ENCODE data around the gene TMEM40. TPM values are rescaled to one million over a fixed set of nuclear protein-coding genes. Genes with fewer than 3 reads are reported as not detected.

Gene TMEM40
- polyA plus RNA-seq, 1 of the 3 experiments (the other 2 are of a cell fraction) = 0.05 TPM

DNA sequence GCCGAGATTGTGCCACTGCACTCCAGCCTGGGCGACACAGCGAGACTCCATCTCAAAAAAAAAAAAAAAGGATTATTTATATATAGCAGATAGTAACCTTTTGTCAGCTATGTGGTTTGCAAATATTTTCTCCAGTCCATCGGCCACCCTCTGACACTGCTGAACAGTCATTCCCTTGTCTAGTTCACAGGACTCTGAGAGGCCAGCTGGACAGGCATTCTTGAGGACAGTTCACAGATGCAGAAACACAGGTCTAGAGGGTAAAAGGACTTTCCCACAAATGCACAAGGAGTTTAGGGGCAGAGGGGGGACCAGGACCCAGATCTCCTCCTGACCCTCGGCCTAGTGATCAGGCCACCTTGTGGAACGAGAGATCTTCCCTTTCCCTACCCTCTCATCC lies 7.5 kb upstream of the TMEM40 start:
- TF ChIP-seq RCOR1 (IDR thresholded peaks at IDR 0.05; ENCODE audit: low read length) = no peak
- no peak for TF ChIP-seq NFIC (IDR thresholded peaks at IDR 0.05; ENCODE audit: borderline replicate concordance)
- no peak for TF ChIP-seq SIN3A (IDR thresholded peaks at IDR 0.05; ENCODE audit: borderline replicate concordance, low read depth, low read length)
- TF ChIP-seq GABPA (IDR thresholded peaks at IDR 0.05; ENCODE audit: low read depth) = no peak
- TF ChIP-seq ELF1 (IDR thresholded peaks at IDR 0.05) = no peak
- no peak for TF ChIP-seq EZH2phosphoT487 (IDR thresholded peaks at IDR 0.05; ENCODE audit: borderline replicate concordance, low read depth)
- no peak for TF ChIP-seq TAF1 (IDR thresholded peaks at IDR 0.05; ENCODE audit: borderline replicate concordance, low read depth, low read length)
- TF ChIP-seq, protein P1, sequence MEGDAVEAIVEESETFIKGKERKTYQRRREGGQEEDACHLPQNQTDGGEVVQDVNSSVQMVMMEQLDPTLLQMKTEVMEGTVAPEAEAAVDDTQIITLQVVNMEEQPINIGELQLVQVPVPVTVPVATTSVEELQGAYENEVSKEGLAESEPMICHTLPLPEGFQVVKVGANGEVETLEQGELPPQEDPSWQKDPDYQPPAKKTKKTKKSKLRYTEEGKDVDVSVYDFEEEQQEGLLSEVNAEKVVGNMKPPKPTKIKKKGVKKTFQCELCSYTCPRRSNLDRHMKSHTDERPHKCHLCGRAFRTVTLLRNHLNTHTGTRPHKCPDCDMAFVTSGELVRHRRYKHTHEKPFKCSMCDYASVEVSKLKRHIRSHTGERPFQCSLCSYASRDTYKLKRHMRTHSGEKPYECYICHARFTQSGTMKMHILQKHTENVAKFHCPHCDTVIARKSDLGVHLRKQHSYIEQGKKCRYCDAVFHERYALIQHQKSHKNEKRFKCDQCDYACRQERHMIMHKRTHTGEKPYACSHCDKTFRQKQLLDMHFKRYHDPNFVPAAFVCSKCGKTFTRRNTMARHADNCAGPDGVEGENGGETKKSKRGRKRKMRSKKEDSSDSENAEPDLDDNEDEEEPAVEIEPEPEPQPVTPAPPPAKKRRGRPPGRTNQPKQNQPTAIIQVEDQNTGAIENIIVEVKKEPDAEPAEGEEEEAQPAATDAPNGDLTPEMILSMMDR (IDR thresholded peaks at IDR 0.05) = no peak
- TF ChIP-seq FOXM1 (IDR thresholded peaks at IDR 0.05; ENCODE audit: low read depth) = no peak
- no peak for TF ChIP-seq YY1 (IDR thresholded peaks at IDR 0.05; ENCODE audit: low read depth)
- TF ChIP-seq, protein P2, sequence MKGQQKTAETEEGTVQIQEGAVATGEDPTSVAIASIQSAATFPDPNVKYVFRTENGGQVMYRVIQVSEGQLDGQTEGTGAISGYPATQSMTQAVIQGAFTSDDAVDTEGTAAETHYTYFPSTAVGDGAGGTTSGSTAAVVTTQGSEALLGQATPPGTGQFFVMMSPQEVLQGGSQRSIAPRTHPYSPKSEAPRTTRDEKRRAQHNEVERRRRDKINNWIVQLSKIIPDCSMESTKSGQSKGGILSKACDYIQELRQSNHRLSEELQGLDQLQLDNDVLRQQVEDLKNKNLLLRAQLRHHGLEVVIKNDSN (IDR thresholded peaks at IDR 0.05; ENCODE audit: borderline replicate concordance, low read depth) = no peak
- TF ChIP-seq FOXJ3 (CRISPR knock-in tag; IDR thresholded peaks at IDR 0.05) = no peak
- TF ChIP-seq, protein P3, sequence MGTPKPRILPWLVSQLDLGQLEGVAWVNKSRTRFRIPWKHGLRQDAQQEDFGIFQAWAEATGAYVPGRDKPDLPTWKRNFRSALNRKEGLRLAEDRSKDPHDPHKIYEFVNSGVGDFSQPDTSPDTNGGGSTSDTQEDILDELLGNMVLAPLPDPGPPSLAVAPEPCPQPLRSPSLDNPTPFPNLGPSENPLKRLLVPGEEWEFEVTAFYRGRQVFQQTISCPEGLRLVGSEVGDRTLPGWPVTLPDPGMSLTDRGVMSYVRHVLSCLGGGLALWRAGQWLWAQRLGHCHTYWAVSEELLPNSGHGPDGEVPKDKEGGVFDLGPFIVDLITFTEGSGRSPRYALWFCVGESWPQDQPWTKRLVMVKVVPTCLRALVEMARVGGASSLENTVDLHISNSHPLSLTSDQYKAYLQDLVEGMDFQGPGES (IDR thresholded peaks at IDR 0.05; ENCODE audit: low read depth, low read length) = no peak
- no peaks in the 10 kb centered on the region for H3K79me2 ChIP-seq (ENCODE audit: insufficient read depth)
- no peak overlapping the region for H3K4me3 ChIP-seq (ENCODE audit: low read depth in 2 of 2, low read length in 1 of 2)
- WGBS (ENCODE audit: low lambda C conversion rate) = 84% methylated on average over 6 of the region's 6 CpGs
- H3K9ac ChIP-seq = no peak overlapping the region
- H3K4me2 ChIP-seq = no peak overlapping the region
- H3K9me2 ChIP-seq = no peaks in the 10 kb centered on the region
- no peak for DNase-seq
- no peaks in the 10 kb centered on the region for H3K9me3 ChIP-seq
- ChIA-PET POLR2A (no interaction called here), CTCF (no interaction called here)
- H3K27ac ChIP-seq (ENCODE audit: low read depth in 2 of 2, low read length in 1 of 2) = no peak overlapping the region
- H3K36me3 ChIP-seq (replicated peaks in 1 of 2; ENCODE audit: control insufficient read depth in 1 of 2, insufficient read depth in 2 of 2, low read length in 1 of 2) = no peaks in the 10 kb centered on the region
- peaks cover 2% of the 10 kb centered on the region for H3F3A ChIP-seq (replicated peaks; ENCODE audit: insufficient read depth)
- no peak overlapping the region for H2AFZ ChIP-seq (ENCODE audit: low read depth)
- H3K27me3 ChIP-seq (ENCODE audit: insufficient read depth) = no peaks in the 10 kb centered on the region
- no peaks in the 10 kb centered on the region for H4K20me1 ChIP-seq (ENCODE audit: insufficient read depth)
- no peaks in the 10 kb centered on the region; a peak in 1 of 4 replicates for H3K4me1 ChIP-seq (ENCODE audit: control insufficient read depth in 1 of 2, insufficient read depth in 2 of 2, low read depth in 1 of 2, low read length in 1 of 2)

DNA sequence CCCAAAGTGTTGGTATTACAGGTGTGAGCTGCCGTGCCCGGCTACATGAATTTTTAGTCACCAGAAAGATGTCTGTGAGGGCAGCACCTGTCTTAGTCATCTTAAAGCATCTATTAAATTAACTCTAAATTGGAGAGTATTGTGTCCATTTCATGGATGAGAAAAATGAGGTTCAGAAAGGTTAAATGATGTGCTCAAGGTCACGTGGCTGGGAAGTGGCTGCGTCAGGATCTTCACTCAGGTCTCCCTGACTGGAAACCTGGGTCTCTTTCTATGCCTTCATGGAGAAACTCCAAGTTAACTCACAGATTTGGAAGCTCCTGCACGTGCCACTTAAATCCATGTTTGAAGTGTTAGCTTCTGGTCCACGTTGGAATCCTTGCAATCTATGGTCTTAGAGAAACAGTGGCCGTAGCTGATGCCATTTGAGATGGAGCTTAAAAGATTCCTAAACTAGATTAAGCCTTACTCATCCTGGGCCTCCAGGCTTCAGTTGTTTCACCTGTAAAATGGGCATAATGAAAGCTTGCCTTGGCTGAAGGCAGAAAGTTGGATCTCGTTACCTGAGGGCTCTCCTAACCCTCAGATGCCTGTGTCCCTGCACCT lies 5.2 kb upstream of the TMEM40 start:
- Histone ChIP-seq H3K27me3 (ENCODE audit: insufficient read depth) (no peaks in the 10 kb centered on the region), H3F3A (replicated peaks; ENCODE audit: insufficient read depth) (peaks cover 2% of the 10 kb centered on the region)
- TF ChIP-seq RFX5 (IDR thresholded peaks at IDR 0.05; ENCODE audit: low read length) (no peak), CHD2 (IDR thresholded peaks at IDR 0.05; ENCODE audit: low read length, partially characterized antibody) (no peak), YY1 (IDR thresholded peaks at IDR 0.05; ENCODE audit: low read depth) (no peak), FOXJ3 (CRISPR knock-in tag; IDR thresholded peaks at IDR 0.05) (no peak), TCF12 (IDR thresholded peaks at IDR 0.05) (no peak), RXRA (IDR thresholded peaks at IDR 0.05; ENCODE audit: borderline replicate concordance, low read depth) (no peak), RCOR1 (IDR thresholded peaks at IDR 0.05; ENCODE audit: low read length) (no peak)
- TF ChIP-seq, protein P4, sequence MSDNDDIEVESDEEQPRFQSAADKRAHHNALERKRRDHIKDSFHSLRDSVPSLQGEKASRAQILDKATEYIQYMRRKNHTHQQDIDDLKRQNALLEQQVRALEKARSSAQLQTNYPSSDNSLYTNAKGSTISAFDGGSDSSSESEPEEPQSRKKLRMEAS (IDR thresholded peaks at IDR 0.05; ENCODE audit: low read depth) = no peak
- TF ChIP-seq, protein P2 (IDR thresholded peaks at IDR 0.05; ENCODE audit: borderline replicate concordance, low read depth) = no peak
- TF ChIP-seq, protein P1 (IDR thresholded peaks at IDR 0.05) = no peak

More for the DNA sequence above, 5.2 kb upstream of the TMEM40 start:
- Histone ChIP-seq H3K9me2 (no peaks in the 10 kb centered on the region), H3K36me3 (replicated peaks in 1 of 2; ENCODE audit: control insufficient read depth in 1 of 2, insufficient read depth in 2 of 2, low read length in 1 of 2) (no peaks in the 10 kb centered on the region), H3K79me2 (ENCODE audit: insufficient read depth) (no peaks in the 10 kb centered on the region), H3K4me2 (no peak overlapping the region), H4K20me1 (ENCODE audit: insufficient read depth) (no peaks in the 10 kb centered on the region), H3K9ac (no peak overlapping the region), H3K4me3 (ENCODE audit: low read depth in 2 of 2, low read length in 1 of 2) (no peak overlapping the region), H3K4me1 (ENCODE audit: control insufficient read depth in 1 of 2, insufficient read depth in 2 of 2, low read depth in 1 of 2, low read length in 1 of 2) (no peaks in the 10 kb centered on the region; a peak in 1 of 4 replicates), H3K27ac (ENCODE audit: low read depth in 2 of 2, low read length in 1 of 2) (no peak overlapping the region), H2AFZ (ENCODE audit: low read depth) (no peak overlapping the region), H3K9me3 (no peaks in the 10 kb centered on the region)
- DNase-seq = no peak
- WGBS (ENCODE audit: low lambda C conversion rate) = 61% methylated on average over 8 of the region's 8 CpGs
- POLR2A ChIA-PET = no interaction called here
- CTCF ChIA-PET = interaction anchor here (1.2 to 1.4 kb wide), 2 partner anchors 10 to 127 kb away, joined by 4 to 5 read pairs; no protein-coding TSS in a partner anchor

Measured in SK-N-SH (cell line).